H1 (cell line): ENCODE measurements around the gene ADAMTS3. TPM values are rescaled to one million over a fixed set of nuclear protein-coding genes. Genes with fewer than 3 reads are reported as not detected.

Source experiments
- CTCF ChIA-PET: fragments of 300-600 bp; sonication (Branson Sonifier 250); formaldehyde crosslinking; loops from one replicate; lab custom pipeline; 2021; ENCODE audit not compliant: partially characterized antibody; lab: Charles Lee
- POLR2A ChIA-PET: fragments of 300-600 bp; sonication (Branson Sonifier 250); formaldehyde crosslinking; loops from one replicate; lab custom pipeline; 2021; ENCODE audit warnings: inconsistent platforms; ENCODE audit not compliant: partially characterized antibody; lab: Charles Lee
- DNase-seq, 2 experiments: peaks; one replicate each; pipeline versions ENCODE4 v3.0.0 to v3.0.0-alpha.2; 2010 to 2022; ENCODE audit warnings: low spot score in 2 of 2, low read depth in 1 of 2, mixed read lengths in 1 of 2
- FAIRE-seq: peaks from 2 replicates; lab custom pipeline; 2011; peaks lifted over from hg19 to GRCh38; lab: Jason Lieb, UNC
- H2AFZ ChIP-seq: 2 replicates; pipeline ENCODE4 v1.8.1; 2012; ENCODE audit warnings: low read length, inconsistent platforms
- H2AK5ac ChIP-seq: 2 replicates; pipeline ENCODE4 v1.6.1; 2013; ENCODE audit warnings: low read depth, low read length
- H2BK120ac ChIP-seq: replicated peaks from 2 replicates; pipeline ENCODE3; 2013; ENCODE audit warnings: low read depth, low read length, inconsistent platforms
- H2BK12ac ChIP-seq: 2 replicates; pipeline ENCODE4 v1.6.1; 2013; ENCODE audit warnings: low read depth, low read length
- H2BK15ac ChIP-seq: 2 replicates; pipeline ENCODE4 v1.6.1; 2013; ENCODE audit warnings: low read length
- H2BK20ac ChIP-seq: 2 replicates; pipeline ENCODE4 v1.6.1; 2013; ENCODE audit warnings: low read length
- H2BK5ac ChIP-seq: 2 replicates; pipeline ENCODE4 v1.6.1; 2013; ENCODE audit warnings: low read depth, low read length
- H3K14ac ChIP-seq: 2 replicates; pipeline ENCODE4 v1.6.1; 2013; ENCODE audit warnings: inconsistent platforms; ENCODE audit not compliant: insufficient read length
- H3K18ac ChIP-seq: 2 replicates; pipeline ENCODE4 v1.6.1; 2013; ENCODE audit warnings: low read length; ENCODE audit errors: extremely low read depth
- H3K23ac ChIP-seq: 2 replicates; pipeline ENCODE4 v1.6.1; 2013; ENCODE audit warnings: inconsistent platforms; ENCODE audit not compliant: insufficient read length
- H3K23me2 ChIP-seq: 2 replicates; pipeline ENCODE4 v1.6.1; 2013; ENCODE audit warnings: low read depth, low read length
- H3K27ac ChIP-seq: 2 replicates; pipeline ENCODE4 v1.6.1; 2011; ENCODE audit warnings: low read depth, low read length, inconsistent platforms
- H3K27me3 ChIP-seq, 4 experiments: replicated peaks in 1 of 4; 1 replicate in 1 of 4; 2 replicates in 3 of 4; pipeline versions ENCODE4 v1.6.1 to v1.8.1; 2011 to 2013; ENCODE audit warnings: low read length in 3 of 4, mild to moderate bottlenecking in 3 of 4, inconsistent platforms in 2 of 4, mixed read lengths in 2 of 4, moderate library complexity in 1 of 4; ENCODE audit not compliant: control insufficient read depth in 3 of 4, insufficient read depth in 3 of 4; ENCODE audit errors: extremely low read depth in 1 of 4
- H3K36me3 ChIP-seq, 4 experiments: 2 replicates each; pipeline versions ENCODE4 v1.6.1 to v1.8.1; 2011 to 2013; ENCODE audit warnings: mild to moderate bottlenecking in 4 of 4, low read length in 3 of 4, moderate library complexity in 2 of 4, control low read depth in 1 of 4, inconsistent platforms in 1 of 4; ENCODE audit not compliant: insufficient read depth in 4 of 4, control insufficient read depth in 2 of 4
- H3K4ac ChIP-seq: replicated peaks from 2 replicates; pipeline ENCODE3; 2013; ENCODE audit warnings: low read length, low read depth, mixed read lengths, inconsistent platforms; ENCODE audit not compliant: insufficient read length
- H3K4me1 ChIP-seq, 4 experiments: replicated peaks in 1 of 4; 1 replicate in 1 of 4; 2 replicates in 3 of 4; pipeline versions ENCODE4 v1.6.1 to v1.8.1; 2011 to 2013; ENCODE audit warnings: low read length in 3 of 4, inconsistent platforms in 2 of 4, mixed read lengths in 1 of 4; ENCODE audit not compliant: insufficient read depth in 4 of 4, control insufficient read depth in 3 of 4
- H3K4me2 ChIP-seq, 2 experiments: 2 replicates each; pipeline versions ENCODE4 v1.6.1 to v1.8.1; 2011 to 2013; ENCODE audit warnings: low read depth in 2 of 2, low read length in 2 of 2, control low read depth in 1 of 2, inconsistent platforms in 1 of 2, mild to moderate bottlenecking in 1 of 2; ENCODE audit not compliant: insufficient read depth in 1 of 2
- H3K4me3 ChIP-seq, 4 experiments: fragments of 200-600, 300-600 bp in 1 of 4; sonication (generic), shearing (Covaris generic), sonication (Bioruptor Twin) in 1 of 4; 2 replicates each; pipeline versions ENCODE4 v1.5.1 to v1.8.1; 2011 to 2016; ENCODE audit warnings: low read length in 4 of 4, low read depth in 3 of 4, control low read depth in 2 of 4, inconsistent platforms in 2 of 4, mild to moderate bottlenecking in 2 of 4, mixed read lengths in 1 of 4, moderate library complexity in 1 of 4; ENCODE audit not compliant: insufficient read depth in 2 of 4; ENCODE audit errors: extremely low read depth in 1 of 4
- H3K56ac ChIP-seq: replicated peaks from 2 replicates; pipeline ENCODE3; 2013; ENCODE audit warnings: low read depth, mild to moderate bottlenecking, mixed read lengths, low read length, inconsistent platforms; ENCODE audit not compliant: insufficient read length
- H3K79me1 ChIP-seq: 2 replicates; pipeline ENCODE4 v1.6.1; 2013; ENCODE audit warnings: low read depth, low read length, control low read depth
- H3K79me2 ChIP-seq, 2 experiments: 2 replicates each; pipeline versions ENCODE4 v1.6.1 to v1.8.1; 2012 to 2013; ENCODE audit warnings: low read length in 2 of 2, mild to moderate bottlenecking in 2 of 2, inconsistent platforms in 1 of 2; ENCODE audit not compliant: insufficient read depth in 2 of 2, control insufficient read depth in 1 of 2
- H3K9ac ChIP-seq, 4 experiments: replicated peaks in 1 of 4; 1 replicate in 1 of 4; 2 replicates in 3 of 4; pipeline versions ENCODE4 v1.6.1 to v1.8.1; 2011 to 2013; ENCODE audit warnings: low read depth in 3 of 4, low read length in 3 of 4, control low read depth in 2 of 4, mild to moderate bottlenecking in 2 of 4, moderate library complexity in 2 of 4, inconsistent platforms in 1 of 4; ENCODE audit errors: extremely low read depth in 1 of 4
- H3K9me3 ChIP-seq, 2 experiments: 2 replicates each; pipeline versions ENCODE4 v1.6.1 to v1.8.1; 2012 to 2013; ENCODE audit warnings: mild to moderate bottlenecking in 2 of 2, moderate library complexity in 2 of 2, control low read depth in 1 of 2, inconsistent platforms in 1 of 2, low read depth in 1 of 2, low read length in 1 of 2, mixed read lengths in 1 of 2; ENCODE audit not compliant: insufficient read depth in 2 of 2
- H4K20me1 ChIP-seq, 2 experiments: replicated peaks in 1 of 2; 2 replicates each; pipeline versions ENCODE3 to v1.8.1; 2011 to 2013; ENCODE audit warnings: inconsistent platforms in 2 of 2, low read length in 2 of 2, mild to moderate bottlenecking in 1 of 2; ENCODE audit not compliant: insufficient read depth in 2 of 2, control insufficient read depth in 1 of 2
- H4K5ac ChIP-seq: 2 replicates; pipeline ENCODE4 v1.6.1; 2013; ENCODE audit warnings: low read length, low read depth, mixed read lengths, inconsistent platforms; ENCODE audit not compliant: insufficient read length
- H4K8ac ChIP-seq: 2 replicates; pipeline ENCODE4 v1.8.0; 2013; ENCODE audit warnings: mild to moderate bottlenecking, moderate library complexity, low read length, inconsistent platforms; ENCODE audit not compliant: insufficient read depth; ENCODE audit errors: extremely low read depth
- H4K91ac ChIP-seq: replicated peaks from 2 replicates; pipeline ENCODE3; 2013; ENCODE audit warnings: low read length, mixed read lengths, inconsistent platforms; ENCODE audit not compliant: insufficient read length
- BACH1 ChIP-seq: IDR thresholded peaks from 2 replicates; pipeline ENCODE4 v1.6.1; 2012; ENCODE audit warnings: low read length, improper control_type of control experiment
- BCL11A ChIP-seq, 2 experiments: IDR thresholded peaks; one replicate each; pipeline ENCODE4 v1.6.1; 2011; ENCODE audit warnings: low read depth in 2 of 2, low read length in 2 of 2, mild to moderate bottlenecking in 2 of 2
- CBX5 ChIP-seq: fragments of 300-800, 300-1000 bp; sonication (generic); IDR thresholded peaks from 2 replicates; pipeline ENCODE4 v1.7.1; 2016; ENCODE audit warnings: antibody characterized with exemption, low read length, low read depth
- CBX8 ChIP-seq: fragments of 300-800, 300-1000 bp; sonication (generic); IDR thresholded peaks from 2 replicates; pipeline ENCODE4 v1.7.1; 2016; ENCODE audit warnings: low read depth, low read length, borderline replicate concordance
- CEBPB ChIP-seq: IDR thresholded peaks from 2 replicates; pipeline ENCODE4 v1.6.1; 2012; ENCODE audit warnings: low read depth, low read length
- CTBP2 ChIP-seq: IDR thresholded peaks from 2 replicates; pipeline ENCODE4 v1.7.0; 2011; ENCODE audit warnings: borderline replicate concordance, mild to moderate bottlenecking, moderate library complexity, mixed read lengths, low read length; ENCODE audit not compliant: insufficient read depth, insufficient read length
- EP300 ChIP-seq, 2 experiments: IDR thresholded peaks; 1 replicate in 1 of 2; 2 replicates in 1 of 2; pipeline ENCODE4 v1.6.1; 2011 to 2012; ENCODE audit warnings: low read depth in 2 of 2, low read length in 2 of 2, mild to moderate bottlenecking in 2 of 2, borderline replicate concordance in 1 of 2, inconsistent platforms in 1 of 2, moderate library complexity in 1 of 2
- FOSL1 ChIP-seq: IDR thresholded peaks from 2 replicates; pipeline ENCODE4 v1.6.1; 2011; ENCODE audit warnings: mild to moderate bottlenecking, low read depth, low read length, moderate library complexity; ENCODE audit not compliant: insufficient read depth
- HDAC2 ChIP-seq, 2 experiments: fragments of 300-600 bp in 1 of 2; sonication (generic) in 1 of 2; IDR thresholded peaks; 2 replicates each; pipeline ENCODE4 v1.6.1; 2011 to 2012; ENCODE audit warnings: low read depth in 2 of 2, low read length in 2 of 2, mild to moderate bottlenecking in 2 of 2, moderate library complexity in 2 of 2, borderline replicate concordance in 1 of 2, inconsistent platforms in 1 of 2
- RFX5 ChIP-seq: IDR thresholded peaks from 2 replicates; pipeline ENCODE4 v1.6.1; 2011; ENCODE audit warnings: low read depth, low read length, improper control_type of control experiment, borderline replicate concordance
- RXRA ChIP-seq: IDR thresholded peaks from 2 replicates; pipeline ENCODE4 v1.6.1; 2011; ENCODE audit warnings: low read depth, mild to moderate bottlenecking, low read length, moderate library complexity; ENCODE audit not compliant: insufficient read depth
- SUZ12 ChIP-seq: fragments of 200-600 bp; sonication (generic); IDR thresholded peaks from 2 replicates; pipeline ENCODE4 v1.6.1; 2012; ENCODE audit warnings: mild to moderate bottlenecking, inconsistent platforms, low read length, moderate library complexity, mixed read lengths
- TCF12 ChIP-seq: IDR thresholded peaks from 2 replicates; pipeline ENCODE4 v1.6.1; 2011; ENCODE audit warnings: low read depth, mild to moderate bottlenecking, low read length
- WGBS, 2 experiments: shearing (Covaris generic) in 1 of 2; methylation state at CpG; one replicate each; pipeline versions ENCODE4 v1.1.6 to v1.1.7; 2013 to 2015; ENCODE audit warnings: low lambda C conversion rate in 2 of 2, mixed read lengths in 2 of 2, inconsistent platforms in 1 of 2, low coverage in 1 of 2, missing lambda C conversion rate in 1 of 2; ENCODE audit not compliant: insufficient replicate concordance in 2 of 2, insufficient coverage in 1 of 2, insufficient read length in 1 of 2; ENCODE audit errors: extremely low coverage in 1 of 2, missing lambda C conversion rate in 1 of 2; 5-methylcytosine and 5-hydroxymethylcytosine counted together
- polyA plus RNA-seq, 7 experiments: library from polyadenylated mRNA; depleted of rRNA in 3 of 7; stranded (reverse) in 5 of 7; unstranded in 2 of 7; fragments of >200 nt in 5 of 7; fragments of 200-250 nt in 2 of 7; gene quantifications; 1 replicate in 5 of 7; 2 replicates in 1 of 7; 4 replicates in 1 of 7; pipeline versions ENCODE4 v1.2.1 to v1.2.3, GENCODE V29; 2011 to 2013; ENCODE audit warnings: missing spikeins in 2 of 7, mixed read lengths in 2 of 7
- total RNA-seq: library from RNA; stranded (reverse); fragmentation: NEBNext Ultra II Directional; extraction: Animal tissue kit (Norgen Biotek cat#: 25700); gene quantifications from 2 replicates; pipeline ENCODE4 v1.2.1, GENCODE V29; 2021
- TF ChIP-seq, protein P1 (sequence below): IDR thresholded peaks from 2 replicates; pipeline ENCODE4 v1.6.1; 2012; ENCODE audit warnings: inconsistent platforms

ADAMTS3 gene
- total and polyA plus RNA-seq, 2 of the 8 experiments (the other 6 are each of a cell fraction or from before 2014, with no cell fraction given): 1.3 to 3.4 TPM

- no peaks in the 10 kb centered on the region for H3K36me3 ChIP-seq
- WGBS, 2 experiments: 76% methylated on average over 4 of the region's 4 CpGs; no CpG with 5 or more reads in 1 of the 2 experiments
- TF ChIP-seq TCF12: no peak
- no peak for TF ChIP-seq BCL11A (IDR thresholded peaks at IDR 0.05; ENCODE audit: low read depth in 2 of 2, low read length in 2 of 2)
- no peak for TF ChIP-seq FOSL1
- TF ChIP-seq RFX5: no peak
- TF ChIP-seq CTBP2: no peak
- no peak for TF ChIP-seq CBX5
- no peak for TF ChIP-seq CEBPB
- TF ChIP-seq, protein P1, sequence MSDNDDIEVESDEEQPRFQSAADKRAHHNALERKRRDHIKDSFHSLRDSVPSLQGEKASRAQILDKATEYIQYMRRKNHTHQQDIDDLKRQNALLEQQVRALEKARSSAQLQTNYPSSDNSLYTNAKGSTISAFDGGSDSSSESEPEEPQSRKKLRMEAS: no peak
- no peak for TF ChIP-seq SUZ12
- no peak for TF ChIP-seq HDAC2 (IDR thresholded peaks at IDR 0.05; ENCODE audit: borderline replicate concordance in 1 of 2, low read depth in 2 of 2, low read length in 2 of 2)
- TF ChIP-seq RXRA: no peak
- TF ChIP-seq CBX8: no peak
- TF ChIP-seq BACH1: no peak
- no peak for TF ChIP-seq EP300 (IDR thresholded peaks at IDR 0.05; ENCODE audit: borderline replicate concordance in 1 of 2, low read depth in 2 of 2, low read length in 2 of 2)
- H3K14ac ChIP-seq: no peak overlapping the region
- no peak overlapping the region for H4K91ac ChIP-seq
- no peaks in the 10 kb centered on the region for H3K4me1 ChIP-seq
- H3K4me3 ChIP-seq: no peak overlapping the region
- no peak for FAIRE-seq
- no peak overlapping the region for H2BK12ac ChIP-seq
- H4K8ac ChIP-seq: no peak overlapping the region
- no peak overlapping the region for H2AFZ ChIP-seq
- H3K18ac ChIP-seq: no peak overlapping the region
- H3K23me2 ChIP-seq: no peaks in the 10 kb centered on the region
- DNase-seq: no peak
- no peak overlapping the region for H2AK5ac ChIP-seq
- H3K23ac ChIP-seq: no peak overlapping the region
- H3K9me3 ChIP-seq: no peaks in the 10 kb centered on the region
- no peak overlapping the region for H2BK5ac ChIP-seq
- H3K79me1 ChIP-seq: no peaks in the 10 kb centered on the region
- H3K56ac ChIP-seq: no peak overlapping the region
- no peak overlapping the region for H2BK15ac ChIP-seq
- H4K20me1 ChIP-seq: no peaks in the 10 kb centered on the region
- H3K79me2 ChIP-seq: no peaks in the 10 kb centered on the region
- no peak overlapping the region for H3K4ac ChIP-seq
- POLR2A ChIA-PET: no interaction called here
- H2BK20ac ChIP-seq: no peak overlapping the region
- H3K27ac ChIP-seq: no peak overlapping the region
- H3K4me2 ChIP-seq: no peak overlapping the region
- CTCF ChIA-PET: interaction anchor here (1.4 kb wide), 1 partner anchor 23 kb away, joined by 4 read pairs; no protein-coding TSS in a partner anchor
- no peak overlapping the region for H3K9ac ChIP-seq
- no peak overlapping the region for H2BK120ac ChIP-seq
- H3K27me3 ChIP-seq: no peaks in the 10 kb centered on the region
- no peak overlapping the region for H4K5ac ChIP-seq
These were observed 79.8 kb downstream of the ADAMTS3 start for GRCh38 chr4:72489267-72489666.
